Epidermal melanocyte (primary cell): ENCODE results near the gene SLC9A4.
A peak's percentile ranks its signal among the peaks of the same experiment; 100 is the strongest.

Experiments used
- DNase-seq: peaks from one replicate; pipeline ENCODE4 v3.0.0; 2011; ENCODE audit warnings: low spot score; ENCODE audit not compliant: insufficient read length

Gene SLC9A4

GRCh38 chr2:102473020-102473419 lies at the start of gene SLC9A4:
Gene SLC9A4 (plus strand): TSS chr2:102473226. CDS start chr2:102473760, 534 bp downstream.
- DNase-seq, result peak; percentile 32

DNA sequence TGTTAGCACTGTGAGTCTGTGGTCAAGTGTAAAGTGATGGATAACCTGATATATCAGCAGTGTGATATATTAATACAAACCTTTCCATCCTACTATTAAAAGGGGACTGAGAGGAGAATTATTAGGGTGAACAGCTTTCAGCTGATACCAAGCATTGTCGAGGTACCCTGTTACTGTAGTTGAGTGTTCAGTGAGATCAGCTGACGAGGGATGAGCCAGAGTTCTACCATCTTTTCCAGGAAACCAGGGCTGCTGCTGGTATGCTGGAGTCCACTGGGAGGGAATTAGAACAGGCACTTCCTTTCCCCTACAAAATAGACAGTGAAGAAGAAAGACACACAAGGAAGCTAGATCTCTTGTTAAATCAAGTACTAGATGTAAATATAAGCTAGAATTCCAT lies 49.7 kb upstream of the SLC9A4 start:
- no peak for DNase-seq

GRCh38 chr2:102424754-102425153 lies 48.3 kb upstream of the SLC9A4 start:
- DNase-seq, result no peak

- no peak for DNase-seq
Observed at GRCh38 chr2:102425441-102426132, 47.4 kb upstream of the SLC9A4 start.

GRCh38 chr2:102427249-102427648 lies 45.8 kb upstream of the SLC9A4 start:
- no peak for DNase-seq

- no peak for DNase-seq
Observed at GRCh38 chr2:102428573-102428972, 44.5 kb upstream of the SLC9A4 start.

DNA sequence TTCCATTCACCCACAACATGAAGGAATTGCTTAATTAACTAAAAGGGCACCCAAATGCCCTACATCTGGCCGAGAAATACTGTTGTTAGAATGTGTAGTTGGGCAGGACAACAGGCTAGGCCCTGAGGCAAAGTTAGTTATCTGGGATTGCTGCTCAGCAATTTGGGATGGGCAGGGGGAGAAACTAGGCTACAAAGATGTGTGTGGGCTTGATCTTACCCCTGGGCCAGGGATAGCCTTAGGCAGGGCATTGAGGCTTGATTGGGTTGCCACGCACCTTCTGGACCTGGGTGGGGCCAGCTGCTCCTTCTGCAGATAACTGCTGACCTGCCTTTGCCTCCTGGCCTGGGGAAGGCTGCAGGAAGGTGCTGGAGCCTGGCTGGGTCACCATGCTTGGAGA lies 40.6 kb upstream of the SLC9A4 start:
- DNase-seq, result no peak

DNA sequence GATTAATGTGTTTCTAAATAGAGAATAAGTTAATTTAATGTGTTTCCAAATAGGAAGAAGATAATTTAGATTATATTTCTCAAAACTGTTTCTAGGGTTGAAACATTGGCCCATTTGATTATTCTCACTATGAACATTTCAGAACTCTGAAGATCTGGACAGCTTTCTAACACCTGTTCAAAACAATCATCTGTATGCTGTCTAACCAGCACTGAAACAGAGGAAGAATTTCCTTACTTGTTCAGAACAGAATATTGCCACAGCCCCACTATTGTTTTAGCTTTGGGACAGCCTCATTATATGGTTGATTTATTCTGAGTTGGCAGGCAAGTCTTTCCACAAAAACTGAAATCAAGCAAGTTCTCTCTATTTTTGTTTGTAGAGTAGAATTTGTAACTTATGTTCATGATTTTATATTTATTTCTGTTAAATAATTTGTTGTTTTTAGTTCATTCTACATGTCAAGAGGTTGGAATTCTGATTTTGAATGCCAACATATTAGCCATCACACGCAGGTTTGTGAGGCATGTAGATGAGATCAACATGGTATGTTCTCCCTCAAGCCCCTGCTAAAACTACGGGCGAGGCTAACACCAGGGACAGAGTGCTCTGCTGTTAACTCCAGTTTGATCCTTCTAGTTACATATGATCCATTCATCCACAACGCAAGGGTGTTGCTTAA lies 38.9 kb upstream of the SLC9A4 start:
- DNase-seq, result no peak

- DNase-seq, result no peak
Observed at GRCh38 chr2:102434655-102435381, 38.2 kb upstream of the SLC9A4 start.

DNA sequence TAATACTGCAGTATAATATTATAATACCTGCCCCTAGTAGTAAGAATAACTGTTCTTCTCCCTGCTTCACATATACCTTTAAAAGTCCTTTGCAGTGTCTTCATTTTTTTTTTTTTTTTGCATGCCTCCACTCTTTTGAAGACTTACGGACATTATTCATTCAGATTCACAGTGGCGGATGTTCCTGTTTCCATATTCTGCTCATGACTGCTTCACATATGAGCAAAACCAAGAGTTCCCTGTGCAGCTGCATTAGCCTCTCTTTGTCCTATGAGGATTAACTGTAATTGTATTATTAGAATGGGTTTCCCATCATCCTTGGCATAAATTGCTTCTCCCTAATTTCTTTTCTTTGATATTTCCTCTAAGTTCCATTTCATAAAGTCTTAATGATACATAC lies 37.3 kb upstream of the SLC9A4 start:
- DNase-seq, result no peak

DNA sequence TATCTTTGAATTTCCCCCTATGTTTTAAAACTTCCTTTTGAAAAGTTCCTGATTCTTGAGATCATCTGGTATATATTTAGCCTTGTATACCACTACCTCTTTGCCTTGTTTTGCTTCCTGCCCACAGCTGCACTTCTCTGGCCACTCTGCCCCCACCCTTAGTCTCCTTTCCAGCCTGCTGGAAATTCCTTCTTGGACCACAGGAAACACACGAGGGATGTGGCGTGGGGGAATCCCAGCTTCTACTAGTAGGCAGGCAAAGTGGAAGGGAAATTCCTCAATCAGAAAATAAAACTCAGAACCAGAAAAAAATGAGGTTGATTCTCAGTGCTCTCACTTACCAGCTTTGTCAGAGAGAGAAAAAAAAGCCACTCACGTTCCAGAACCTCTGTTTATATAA lies 36.7 kb upstream of the SLC9A4 start:
- no peak for DNase-seq

DNA sequence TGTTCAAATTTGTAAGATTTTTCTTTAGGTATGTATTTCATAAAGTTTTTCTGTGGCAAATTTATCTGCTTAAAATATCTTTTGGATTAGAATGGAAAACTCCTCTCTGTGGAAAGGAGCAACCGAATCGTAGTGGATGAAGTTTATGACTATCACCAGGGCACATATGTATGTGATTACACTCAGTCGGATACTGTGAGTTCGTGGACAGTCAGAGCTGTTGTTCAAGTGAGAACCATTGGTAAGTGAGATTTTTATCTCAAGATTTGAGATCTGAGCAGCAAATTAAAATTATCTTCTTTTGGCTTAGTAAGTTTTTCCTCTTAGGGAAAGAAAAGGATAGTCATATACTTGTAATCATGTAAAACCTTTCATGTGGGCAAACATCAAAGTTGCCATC lies 35.9 kb upstream of the SLC9A4 start:
- no peak for DNase-seq

- DNase-seq, result no peak
Observed at GRCh38 chr2:102438111-102438510, 34.9 kb upstream of the SLC9A4 start.

DNA sequence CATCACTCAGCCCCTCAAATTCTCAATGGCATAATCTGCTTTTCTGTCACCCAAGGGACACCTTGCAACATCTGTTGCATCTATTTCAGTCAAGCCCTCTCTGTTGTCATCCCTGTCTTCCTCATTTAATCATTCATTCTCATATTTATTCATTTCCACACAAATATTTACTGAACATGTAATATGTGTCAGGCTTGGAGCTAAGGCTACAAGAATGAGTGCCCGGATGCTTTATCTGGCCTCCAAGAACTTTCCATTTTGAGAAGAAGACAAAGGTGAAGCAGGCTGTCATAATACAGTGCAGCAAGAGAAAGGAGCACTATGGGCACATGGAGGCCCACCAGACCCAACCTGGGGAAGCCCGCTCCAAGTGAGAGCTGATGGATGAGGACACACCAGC lies 34.4 kb upstream of the SLC9A4 start:
- no peak for DNase-seq

- DNase-seq, result no peak
Observed at GRCh38 chr2:102439065-102439695, 33.8 kb upstream of the SLC9A4 start.

DNA sequence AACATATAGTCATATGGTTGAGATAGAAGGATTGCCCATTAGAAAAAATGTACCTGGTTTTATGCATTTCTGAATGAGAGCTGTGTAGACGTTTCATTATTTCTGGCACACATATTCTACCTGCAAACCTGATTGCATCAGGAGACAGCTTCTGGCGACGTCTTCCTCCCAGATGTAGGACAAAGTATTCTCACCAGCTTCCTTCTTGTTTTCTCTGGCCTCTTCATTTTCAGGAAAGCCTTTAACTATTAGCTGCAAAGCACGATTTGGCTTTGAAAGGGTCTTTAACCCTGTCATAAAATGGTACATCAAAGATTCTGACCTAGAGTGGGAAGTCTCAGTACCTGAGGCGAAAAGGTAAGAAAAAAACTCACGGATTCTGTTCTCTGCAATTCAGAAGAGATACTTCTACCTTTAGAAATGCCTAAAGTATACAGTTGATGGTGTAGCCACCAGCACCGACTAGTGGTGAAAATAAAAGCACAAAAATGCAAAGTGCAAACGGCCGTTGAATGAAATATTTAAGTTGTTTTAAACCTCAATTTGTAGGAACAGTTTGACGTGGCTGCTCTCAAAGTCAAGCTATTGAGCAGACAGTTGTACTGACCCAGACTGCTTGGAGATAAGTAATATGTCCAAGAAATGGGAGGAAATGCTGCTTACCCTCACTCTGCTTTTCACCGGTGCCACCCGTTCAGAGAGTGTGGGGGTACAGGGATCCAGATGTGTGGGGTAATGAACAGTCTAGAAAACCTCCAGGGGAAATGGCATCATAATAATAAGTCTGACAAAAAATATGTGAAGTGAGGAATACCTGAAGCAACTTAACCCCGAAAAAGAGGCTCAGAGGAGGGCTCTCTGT lies 29.8 kb upstream of the SLC9A4 start:
- no peak for DNase-seq

GRCh38 chr2:102444233-102444632 lies 28.8 kb upstream of the SLC9A4 start:
- no peak for DNase-seq

GRCh38 chr2:102446936-102447335 lies 26.1 kb upstream of the SLC9A4 start:
- DNase-seq, result no peak

GRCh38 chr2:102449370-102449974 lies 23.6 kb upstream of the SLC9A4 start:
- DNase-seq, result no peak

DNA sequence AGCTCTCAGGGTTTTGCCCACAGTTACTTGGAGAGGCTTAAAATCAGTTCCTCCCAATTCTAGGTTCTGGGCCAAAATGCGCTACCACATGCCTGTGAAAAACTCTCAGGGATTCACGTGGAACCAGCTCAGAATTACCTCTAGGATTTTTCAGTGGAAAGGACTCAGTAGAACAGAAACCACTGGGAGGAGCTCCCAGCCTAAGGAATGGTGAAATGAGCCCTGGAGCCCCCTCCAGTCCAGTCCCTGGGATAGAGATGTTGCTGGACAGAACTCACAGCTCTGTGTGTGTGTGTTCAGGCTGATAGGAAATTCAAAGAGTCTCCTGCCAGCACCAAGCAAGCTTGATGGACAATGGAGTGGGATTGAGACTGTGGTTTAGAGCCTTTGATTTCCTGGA lies 21.1 kb upstream of the SLC9A4 start:
- no peak for DNase-seq

GRCh38 chr2:102453501-102453900 lies 19.5 kb upstream of the SLC9A4 start:
- no peak for DNase-seq
